BE2C (cell line): ENCODE measurements around the gene IGF2.

Experiments used
- DNase-seq: peaks from one replicate; pipeline ENCODE4 v3.0.0-alpha.2; 2020
- H3K27me3 ChIP-seq: fragments of 250-450 bp; sonication (Bioruptor Pico); 2 replicates; pipeline ENCODE4 v1.5.1; 2020; ENCODE audit warnings: mild to moderate bottlenecking
- H3K36me3 ChIP-seq: fragments of 250-450 bp; sonication (Bioruptor Pico); 2 replicates; pipeline ENCODE4 v1.5.1; 2020; ENCODE audit warnings: mild to moderate bottlenecking
- H3K4me1 ChIP-seq: fragments of 250-450 bp; sonication (Bioruptor Pico); 2 replicates; pipeline ENCODE4 v1.5.1; 2020
- H3K4me3 ChIP-seq: 2 replicates; pipeline ENCODE4 v1.5.1; 2011; ENCODE audit warnings: low read depth, low read length
- H3K9me3 ChIP-seq: fragments of 250-450 bp; sonication (Bioruptor Pico); 2 replicates; pipeline ENCODE4 v1.5.1; 2020
- CTCF ChIP-seq: IDR thresholded peaks from 2 replicates; pipeline ENCODE4 v1.5.1; 2012; ENCODE audit warnings: mild to moderate bottlenecking, low read depth, low read length

The IGF2 gene

GRCh38 chr11:2102132-2102882 is 36.9 kb downstream of the IGF2 start:
- DNase-seq = no peak
- H3K4me1 ChIP-seq = no peaks in the 10 kb centered on the region
- no peaks in the 10 kb centered on the region for H3K36me3 ChIP-seq
- H3K27me3 ChIP-seq = no peaks in the 10 kb centered on the region
- H3K4me3 ChIP-seq = no peak overlapping the region
- no peaks in the 10 kb centered on the region for H3K9me3 ChIP-seq
- no peak for TF ChIP-seq CTCF

- no peaks in the 10 kb centered on the region for H3K27me3 ChIP-seq
- no peaks in the 10 kb centered on the region for H3K36me3 ChIP-seq
- no peak for DNase-seq
- no peak overlapping the region for H3K4me3 ChIP-seq
- no peak for TF ChIP-seq CTCF
- H3K4me1 ChIP-seq = no peaks in the 10 kb centered on the region
- H3K9me3 ChIP-seq = no peaks in the 10 kb centered on the region
Measured at GRCh38 chr11:2101171-2101675, 38.0 kb downstream of the IGF2 start.

GRCh38 chr11:2100361-2101170 is 38.6 kb downstream of the IGF2 start:
- H3K36me3 ChIP-seq = no peaks in the 10 kb centered on the region
- H3K4me3 ChIP-seq = no peak overlapping the region
- no peak for TF ChIP-seq CTCF
- no peak for DNase-seq
- H3K27me3 ChIP-seq = no peaks in the 10 kb centered on the region
- H3K9me3 ChIP-seq = no peaks in the 10 kb centered on the region
- no peaks in the 10 kb centered on the region for H3K4me1 ChIP-seq

- H3K27me3 ChIP-seq = no peaks in the 10 kb centered on the region
- H3K9me3 ChIP-seq = no peaks in the 10 kb centered on the region
- DNase-seq = no peak
- H3K4me3 ChIP-seq = no peak overlapping the region
- no peak for TF ChIP-seq CTCF
- no peaks in the 10 kb centered on the region for H3K4me1 ChIP-seq
- no peaks in the 10 kb centered on the region for H3K36me3 ChIP-seq
Measured at GRCh38 chr11:2099516-2100349, 39.5 kb downstream of the IGF2 start.

GRCh38 chr11:2098691-2099515 is 40.3 kb downstream of the IGF2 start:
- no peaks in the 10 kb centered on the region for H3K27me3 ChIP-seq
- no peak overlapping the region for H3K4me3 ChIP-seq
- TF ChIP-seq CTCF = no peak
- H3K36me3 ChIP-seq = no peaks in the 10 kb centered on the region
- DNase-seq = no peak
- no peaks in the 10 kb centered on the region for H3K9me3 ChIP-seq
- no peaks in the 10 kb centered on the region for H3K4me1 ChIP-seq
